ENCODE results near the gene SLAMF9.

DNA sequence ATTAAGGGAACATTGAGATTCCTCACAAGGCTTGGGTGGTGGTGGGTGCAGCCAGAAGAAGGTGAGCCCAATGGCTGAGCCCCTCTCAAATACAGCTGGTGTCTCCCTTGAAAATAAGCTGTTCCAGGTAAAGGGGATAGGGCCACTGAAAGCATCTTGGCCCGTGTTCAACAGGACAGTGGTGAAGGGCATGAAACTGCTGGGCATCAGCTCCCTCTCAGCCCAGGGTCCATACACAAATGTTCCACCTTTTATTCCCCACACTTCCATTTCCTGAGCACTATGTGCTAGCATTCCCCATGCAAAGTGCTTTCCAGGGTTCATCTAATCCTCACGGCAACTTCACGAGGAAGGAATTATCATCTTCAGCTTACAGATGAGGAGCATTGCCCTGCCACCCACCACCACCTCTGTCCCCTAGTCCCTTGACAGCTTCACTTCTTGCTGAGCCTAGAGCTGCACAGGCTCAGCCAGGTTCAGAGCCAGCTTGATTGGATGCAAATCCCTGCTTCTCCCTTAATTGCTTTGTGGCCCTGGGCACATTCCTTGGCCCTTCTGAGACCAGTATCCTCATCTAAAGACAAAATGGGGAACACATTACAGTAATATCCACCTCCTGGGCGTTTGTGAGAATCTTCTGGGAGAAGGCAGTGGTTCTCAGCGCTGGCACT, 38.3 kb downstream of the SLAMF9 start:
- no peak for TF ChIP-seq POLR2AphosphoS5 (IDR thresholded peaks at IDR 0.05)
- TF ChIP-seq, protein P1, sequence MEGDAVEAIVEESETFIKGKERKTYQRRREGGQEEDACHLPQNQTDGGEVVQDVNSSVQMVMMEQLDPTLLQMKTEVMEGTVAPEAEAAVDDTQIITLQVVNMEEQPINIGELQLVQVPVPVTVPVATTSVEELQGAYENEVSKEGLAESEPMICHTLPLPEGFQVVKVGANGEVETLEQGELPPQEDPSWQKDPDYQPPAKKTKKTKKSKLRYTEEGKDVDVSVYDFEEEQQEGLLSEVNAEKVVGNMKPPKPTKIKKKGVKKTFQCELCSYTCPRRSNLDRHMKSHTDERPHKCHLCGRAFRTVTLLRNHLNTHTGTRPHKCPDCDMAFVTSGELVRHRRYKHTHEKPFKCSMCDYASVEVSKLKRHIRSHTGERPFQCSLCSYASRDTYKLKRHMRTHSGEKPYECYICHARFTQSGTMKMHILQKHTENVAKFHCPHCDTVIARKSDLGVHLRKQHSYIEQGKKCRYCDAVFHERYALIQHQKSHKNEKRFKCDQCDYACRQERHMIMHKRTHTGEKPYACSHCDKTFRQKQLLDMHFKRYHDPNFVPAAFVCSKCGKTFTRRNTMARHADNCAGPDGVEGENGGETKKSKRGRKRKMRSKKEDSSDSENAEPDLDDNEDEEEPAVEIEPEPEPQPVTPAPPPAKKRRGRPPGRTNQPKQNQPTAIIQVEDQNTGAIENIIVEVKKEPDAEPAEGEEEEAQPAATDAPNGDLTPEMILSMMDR (IDR thresholded peaks at IDR 0.05), result no peak

All from suprapubic skin (tissue), 3 donors.